Progenitor cell of endocrine pancreas (in vitro differentiated cells): Measurements from ENCODE around the gene HMCN2. TPM values are rescaled to one million over a fixed set of nuclear protein-coding genes. Genes with fewer than 3 reads are reported as not detected.

ENCODE experiments used
- DNase-seq: peaks from one replicate; pipeline ENCODE4 v3.0.0; 2021; ENCODE audit warnings: low spot score; ENCODE audit not compliant: unreplicated experiment
- H3K27ac Mint-ChIP-seq: 2 replicates; pipeline ENCODE4 v1.8.0; 2021; ENCODE audit warnings: mild to moderate bottlenecking, moderate library complexity, mixed read lengths
- H3K27me3 Mint-ChIP-seq: 2 replicates; pipeline ENCODE4 v1.8.0; 2021; ENCODE audit warnings: mixed read lengths
- H3K36me3 Mint-ChIP-seq: 2 replicates; pipeline ENCODE4 v1.8.0; 2022; ENCODE audit warnings: mixed read lengths; ENCODE audit not compliant: insufficient read depth
- H3K4me1 Mint-ChIP-seq: 2 replicates; pipeline ENCODE4 v1.8.0; 2021; ENCODE audit warnings: low read depth, mixed read lengths
- H3K4me3 Mint-ChIP-seq: 2 replicates; pipeline ENCODE4 v1.8.0; 2021; ENCODE audit warnings: low read depth, mild to moderate bottlenecking, moderate library complexity, mixed read lengths
- H3K9me3 Mint-ChIP-seq: 2 replicates; pipeline ENCODE4 v1.8.0; 2021; ENCODE audit warnings: low read depth, mixed read lengths
- total RNA-seq: library from RNA; stranded (reverse); gene quantifications from 2 replicates; pipeline ENCODE4 v1.2.1, GENCODE V29; 2021
- TF ChIP-seq, protein P1 (sequence below): fragments of 200-600 bp; sonication (generic); IDR thresholded peaks from one replicate; pipeline ENCODE4 v1.5.0; 2021; ENCODE audit warnings: antibody characterized with exemption, mild to moderate bottlenecking; ENCODE audit not compliant: unreplicated experiment

HMCN2 gene
- total RNA-seq, 1 donor from 2014 or later, result 0.26 TPM

DNA sequence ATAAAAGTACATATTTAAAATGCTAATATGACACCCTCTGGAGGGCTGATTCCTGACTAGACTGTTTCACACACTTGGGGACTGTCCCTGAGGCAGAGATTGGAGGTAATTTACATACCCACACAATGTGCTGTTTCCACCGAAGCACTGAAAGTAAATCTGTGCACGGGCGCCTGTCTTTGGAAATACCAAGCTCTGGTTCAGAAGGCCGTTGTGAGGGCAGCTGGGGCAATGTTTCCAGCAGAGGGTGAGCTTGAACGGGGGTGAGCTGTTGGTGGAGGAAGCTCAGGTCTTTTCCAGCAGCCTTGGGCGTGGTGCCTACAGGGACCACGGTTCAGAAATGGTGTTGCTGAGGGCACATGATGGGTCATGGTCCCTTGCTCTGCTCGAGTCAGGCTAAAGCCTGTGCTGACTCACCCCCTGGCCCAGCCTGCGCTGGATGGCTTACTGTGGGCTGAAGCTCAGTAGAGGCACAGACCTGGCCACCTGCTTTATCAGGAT lies 25.8 kb upstream of the HMCN2 start:
- TF ChIP-seq, protein P1, sequence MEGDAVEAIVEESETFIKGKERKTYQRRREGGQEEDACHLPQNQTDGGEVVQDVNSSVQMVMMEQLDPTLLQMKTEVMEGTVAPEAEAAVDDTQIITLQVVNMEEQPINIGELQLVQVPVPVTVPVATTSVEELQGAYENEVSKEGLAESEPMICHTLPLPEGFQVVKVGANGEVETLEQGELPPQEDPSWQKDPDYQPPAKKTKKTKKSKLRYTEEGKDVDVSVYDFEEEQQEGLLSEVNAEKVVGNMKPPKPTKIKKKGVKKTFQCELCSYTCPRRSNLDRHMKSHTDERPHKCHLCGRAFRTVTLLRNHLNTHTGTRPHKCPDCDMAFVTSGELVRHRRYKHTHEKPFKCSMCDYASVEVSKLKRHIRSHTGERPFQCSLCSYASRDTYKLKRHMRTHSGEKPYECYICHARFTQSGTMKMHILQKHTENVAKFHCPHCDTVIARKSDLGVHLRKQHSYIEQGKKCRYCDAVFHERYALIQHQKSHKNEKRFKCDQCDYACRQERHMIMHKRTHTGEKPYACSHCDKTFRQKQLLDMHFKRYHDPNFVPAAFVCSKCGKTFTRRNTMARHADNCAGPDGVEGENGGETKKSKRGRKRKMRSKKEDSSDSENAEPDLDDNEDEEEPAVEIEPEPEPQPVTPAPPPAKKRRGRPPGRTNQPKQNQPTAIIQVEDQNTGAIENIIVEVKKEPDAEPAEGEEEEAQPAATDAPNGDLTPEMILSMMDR, result no peak
- Mint-ChIP-seq H3K4me3 (no peak overlapping the region), H3K4me1 (peaks cover 5% of the 10 kb centered on the region), H3K9me3 (no peaks in the 10 kb centered on the region), H3K36me3 (no peaks in the 10 kb centered on the region), H3K27ac (no peak overlapping the region), H3K27me3 (no peaks in the 10 kb centered on the region)
- DNase-seq, result no peak

DNA sequence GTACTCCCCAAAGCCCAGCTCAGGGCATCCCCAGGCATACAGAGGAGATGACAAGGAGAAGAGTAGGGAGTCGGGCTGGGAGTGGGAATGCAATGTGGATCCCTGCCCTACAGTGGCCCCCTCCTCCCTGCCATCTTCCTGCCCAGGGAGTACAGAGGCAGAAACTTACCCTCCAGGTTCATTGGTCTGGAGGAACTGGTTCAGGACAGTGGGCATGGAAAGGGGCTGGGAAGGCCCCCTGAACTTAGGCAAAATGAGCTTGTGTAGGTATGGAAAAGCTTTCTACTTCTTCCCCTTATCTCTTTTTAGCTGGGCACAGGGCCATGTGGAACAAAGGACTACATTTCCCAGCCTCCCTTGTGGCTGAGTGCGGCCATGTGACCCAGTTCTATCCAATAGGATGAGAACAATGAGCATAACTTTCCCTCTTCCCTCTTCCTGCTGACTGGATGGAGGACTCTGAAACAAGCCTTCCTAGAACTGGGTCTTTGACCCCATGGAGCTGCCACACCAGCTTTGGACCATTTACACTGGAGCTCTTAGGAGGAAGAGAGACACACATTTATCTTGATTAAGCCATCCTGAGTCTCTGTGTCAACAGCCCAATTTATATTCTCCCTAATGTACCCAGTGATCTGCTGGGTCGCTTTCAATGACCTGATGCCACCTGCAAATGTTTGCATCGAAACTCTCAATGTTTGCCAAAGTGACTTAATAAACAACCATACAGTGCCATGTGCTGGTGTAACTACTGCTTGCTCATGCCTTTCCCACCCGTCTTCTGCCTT lies 25.0 kb upstream of the HMCN2 start:
- TF ChIP-seq, protein P1, result no peak
- DNase-seq, result no peak
- H3K27ac Mint-ChIP-seq, result no peak overlapping the region
- peaks cover 5% of the 10 kb centered on the region for H3K4me1 Mint-ChIP-seq
- no peaks in the 10 kb centered on the region for H3K9me3 Mint-ChIP-seq
- H3K27me3 Mint-ChIP-seq, result peaks cover 3% of the 10 kb centered on the region
- no peak overlapping the region for H3K4me3 Mint-ChIP-seq
- H3K36me3 Mint-ChIP-seq, result no peaks in the 10 kb centered on the region

DNA sequence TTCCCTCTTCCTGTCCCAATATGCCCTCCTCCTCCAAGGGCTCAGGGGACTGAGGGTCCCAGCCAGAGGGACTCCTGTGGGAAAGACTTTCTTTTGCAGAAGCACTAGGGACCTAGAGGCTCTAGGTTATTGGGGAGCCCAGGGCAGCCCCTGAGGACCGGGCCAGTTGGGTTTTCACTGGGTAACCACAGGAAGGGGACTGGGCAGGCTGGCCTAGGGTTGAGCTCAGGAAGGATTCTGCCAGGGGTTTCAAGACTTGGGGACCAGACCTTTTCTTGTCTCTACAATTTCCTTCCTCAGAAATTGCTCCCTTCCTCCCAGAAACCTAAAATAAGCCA lies 24.4 kb upstream of the HMCN2 start:
- no peaks in the 10 kb centered on the region for H3K9me3 Mint-ChIP-seq
- H3K27me3 Mint-ChIP-seq, result peaks cover 3% of the 10 kb centered on the region
- peaks cover 5% of the 10 kb centered on the region for H3K4me1 Mint-ChIP-seq
- H3K36me3 Mint-ChIP-seq, result no peaks in the 10 kb centered on the region
- TF ChIP-seq, protein P1, result no peak
- no peak overlapping the region for H3K4me3 Mint-ChIP-seq
- DNase-seq, result no peak
- H3K27ac Mint-ChIP-seq, result no peak overlapping the region

GRCh38 chr9:130242270-130243014 lies 23.1 kb upstream of the HMCN2 start:
- no peaks in the 10 kb centered on the region for H3K36me3 Mint-ChIP-seq
- TF ChIP-seq, protein P1, result no peak
- H3K4me3 Mint-ChIP-seq, result no peak overlapping the region
- H3K9me3 Mint-ChIP-seq, result no peaks in the 10 kb centered on the region
- peaks cover 5% of the 10 kb centered on the region for H3K4me1 Mint-ChIP-seq
- peaks cover 3% of the 10 kb centered on the region for H3K27me3 Mint-ChIP-seq
- H3K27ac Mint-ChIP-seq, result peak overlapping the region; percentile 51
- DNase-seq, result no peak

GRCh38 chr9:130243015-130243881 lies 22.3 kb upstream of the HMCN2 start:
- peak; percentile 78 for DNase-seq
- Mint-ChIP-seq H3K36me3 (no peaks in the 10 kb centered on the region), H3K4me1 (peaks cover 5% of the 10 kb centered on the region), H3K27me3 (peaks cover 3% of the 10 kb centered on the region), H3K9me3 (no peaks in the 10 kb centered on the region), H3K27ac (peak overlapping the region; percentile 51), H3K4me3 (peak overlapping the region; percentile 16)
- TF ChIP-seq, protein P1, result peak; percentile 89
